HCT116 (cell line): ENCODE results near the gene PDZD4.

Source experiments
- EGR1 ChIP-seq: IDR thresholded peaks from 2 replicates; pipeline ENCODE4 v1.6.1; 2012; ENCODE audit warnings: low read depth
- EZH2 ChIP-seq: fragments of 200-600 bp; sonication (generic); IDR thresholded peaks from 2 replicates; pipeline ENCODE4 v1.6.1; 2017; ENCODE audit warnings: antibody characterized with exemption, mixed run types
- TF ChIP-seq, protein P1 (sequence below): IDR thresholded peaks from 2 replicates; pipeline ENCODE4 v1.6.1; 2012; ENCODE audit warnings: low read depth
- TF ChIP-seq, protein P2 (sequence below), 3 experiments: fragments of 200-600 bp in 1 of 3; sonication (generic) in 1 of 3; IDR thresholded peaks in 2 of 3; conservative IDR thresholded peaks in 1 of 3; 2 replicates each; pipeline ENCODE4 v1.5.1; 2012 to 2017; ENCODE audit warnings: low read depth in 2 of 3, low read length in 2 of 3, antibody characterized with exemption in 1 of 3, borderline replicate concordance in 1 of 3, control low read depth in 1 of 3, mild to moderate bottlenecking in 1 of 3, mixed read lengths in 1 of 3, mixed run types in 1 of 3, moderate library complexity in 1 of 3; ENCODE audit not compliant: insufficient read depth in 1 of 3

DNA sequence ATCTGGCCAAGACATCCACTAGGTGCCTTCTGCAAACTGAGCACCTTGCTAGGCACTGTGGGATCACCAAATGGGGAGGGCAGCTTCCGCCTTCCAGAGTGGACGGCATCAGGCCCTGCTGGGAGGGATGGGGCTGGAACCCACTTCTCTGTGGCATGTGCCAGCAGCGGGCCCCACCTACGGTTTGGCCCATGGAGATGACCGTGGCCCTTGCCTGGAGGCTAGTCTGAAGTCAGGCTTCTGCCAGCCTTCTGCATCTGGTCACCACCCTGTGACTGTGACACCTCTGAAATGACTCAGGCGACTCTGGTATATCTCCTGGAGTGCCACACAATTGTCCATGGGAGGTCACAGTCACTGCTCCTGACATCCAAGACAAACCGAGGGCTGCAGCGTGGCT lies 28.7 kb downstream of the PDZD4 start:
- TF ChIP-seq, protein P1, sequence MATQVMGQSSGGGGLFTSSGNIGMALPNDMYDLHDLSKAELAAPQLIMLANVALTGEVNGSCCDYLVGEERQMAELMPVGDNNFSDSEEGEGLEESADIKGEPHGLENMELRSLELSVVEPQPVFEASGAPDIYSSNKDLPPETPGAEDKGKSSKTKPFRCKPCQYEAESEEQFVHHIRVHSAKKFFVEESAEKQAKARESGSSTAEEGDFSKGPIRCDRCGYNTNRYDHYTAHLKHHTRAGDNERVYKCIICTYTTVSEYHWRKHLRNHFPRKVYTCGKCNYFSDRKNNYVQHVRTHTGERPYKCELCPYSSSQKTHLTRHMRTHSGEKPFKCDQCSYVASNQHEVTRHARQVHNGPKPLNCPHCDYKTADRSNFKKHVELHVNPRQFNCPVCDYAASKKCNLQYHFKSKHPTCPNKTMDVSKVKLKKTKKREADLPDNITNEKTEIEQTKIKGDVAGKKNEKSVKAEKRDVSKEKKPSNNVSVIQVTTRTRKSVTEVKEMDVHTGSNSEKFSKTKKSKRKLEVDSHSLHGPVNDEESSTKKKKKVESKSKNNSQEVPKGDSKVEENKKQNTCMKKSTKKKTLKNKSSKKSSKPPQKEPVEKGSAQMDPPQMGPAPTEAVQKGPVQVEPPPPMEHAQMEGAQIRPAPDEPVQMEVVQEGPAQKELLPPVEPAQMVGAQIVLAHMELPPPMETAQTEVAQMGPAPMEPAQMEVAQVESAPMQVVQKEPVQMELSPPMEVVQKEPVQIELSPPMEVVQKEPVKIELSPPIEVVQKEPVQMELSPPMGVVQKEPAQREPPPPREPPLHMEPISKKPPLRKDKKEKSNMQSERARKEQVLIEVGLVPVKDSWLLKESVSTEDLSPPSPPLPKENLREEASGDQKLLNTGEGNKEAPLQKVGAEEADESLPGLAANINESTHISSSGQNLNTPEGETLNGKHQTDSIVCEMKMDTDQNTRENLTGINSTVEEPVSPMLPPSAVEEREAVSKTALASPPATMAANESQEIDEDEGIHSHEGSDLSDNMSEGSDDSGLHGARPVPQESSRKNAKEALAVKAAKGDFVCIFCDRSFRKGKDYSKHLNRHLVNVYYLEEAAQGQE: no peak
- no peak for TF ChIP-seq EZH2
- TF ChIP-seq, protein P2, sequence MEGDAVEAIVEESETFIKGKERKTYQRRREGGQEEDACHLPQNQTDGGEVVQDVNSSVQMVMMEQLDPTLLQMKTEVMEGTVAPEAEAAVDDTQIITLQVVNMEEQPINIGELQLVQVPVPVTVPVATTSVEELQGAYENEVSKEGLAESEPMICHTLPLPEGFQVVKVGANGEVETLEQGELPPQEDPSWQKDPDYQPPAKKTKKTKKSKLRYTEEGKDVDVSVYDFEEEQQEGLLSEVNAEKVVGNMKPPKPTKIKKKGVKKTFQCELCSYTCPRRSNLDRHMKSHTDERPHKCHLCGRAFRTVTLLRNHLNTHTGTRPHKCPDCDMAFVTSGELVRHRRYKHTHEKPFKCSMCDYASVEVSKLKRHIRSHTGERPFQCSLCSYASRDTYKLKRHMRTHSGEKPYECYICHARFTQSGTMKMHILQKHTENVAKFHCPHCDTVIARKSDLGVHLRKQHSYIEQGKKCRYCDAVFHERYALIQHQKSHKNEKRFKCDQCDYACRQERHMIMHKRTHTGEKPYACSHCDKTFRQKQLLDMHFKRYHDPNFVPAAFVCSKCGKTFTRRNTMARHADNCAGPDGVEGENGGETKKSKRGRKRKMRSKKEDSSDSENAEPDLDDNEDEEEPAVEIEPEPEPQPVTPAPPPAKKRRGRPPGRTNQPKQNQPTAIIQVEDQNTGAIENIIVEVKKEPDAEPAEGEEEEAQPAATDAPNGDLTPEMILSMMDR (IDR thresholded peaks at IDR 0.05 in 2 of 3, conservative IDR thresholded peaks at IDR 0.05 in 1 of 3; ENCODE audit: borderline replicate concordance in 1 of 3, insufficient read depth in 1 of 3, low read depth in 2 of 3, low read length in 2 of 3): no peak
- no peak for TF ChIP-seq EGR1
